ENCODE data around the gene C19orf47.

The C19orf47 gene

GRCh38 chr19:40321076-40321475 is 27.1 kb downstream of the C19orf47 start:
- no peak for DNase-seq (ENCODE audit: low spot score)
- TF ChIP-seq, protein P1, sequence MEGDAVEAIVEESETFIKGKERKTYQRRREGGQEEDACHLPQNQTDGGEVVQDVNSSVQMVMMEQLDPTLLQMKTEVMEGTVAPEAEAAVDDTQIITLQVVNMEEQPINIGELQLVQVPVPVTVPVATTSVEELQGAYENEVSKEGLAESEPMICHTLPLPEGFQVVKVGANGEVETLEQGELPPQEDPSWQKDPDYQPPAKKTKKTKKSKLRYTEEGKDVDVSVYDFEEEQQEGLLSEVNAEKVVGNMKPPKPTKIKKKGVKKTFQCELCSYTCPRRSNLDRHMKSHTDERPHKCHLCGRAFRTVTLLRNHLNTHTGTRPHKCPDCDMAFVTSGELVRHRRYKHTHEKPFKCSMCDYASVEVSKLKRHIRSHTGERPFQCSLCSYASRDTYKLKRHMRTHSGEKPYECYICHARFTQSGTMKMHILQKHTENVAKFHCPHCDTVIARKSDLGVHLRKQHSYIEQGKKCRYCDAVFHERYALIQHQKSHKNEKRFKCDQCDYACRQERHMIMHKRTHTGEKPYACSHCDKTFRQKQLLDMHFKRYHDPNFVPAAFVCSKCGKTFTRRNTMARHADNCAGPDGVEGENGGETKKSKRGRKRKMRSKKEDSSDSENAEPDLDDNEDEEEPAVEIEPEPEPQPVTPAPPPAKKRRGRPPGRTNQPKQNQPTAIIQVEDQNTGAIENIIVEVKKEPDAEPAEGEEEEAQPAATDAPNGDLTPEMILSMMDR (IDR thresholded peaks at IDR 0.05; ENCODE audit: extremely low read depth, missing control alignments) = no peak

DNA sequence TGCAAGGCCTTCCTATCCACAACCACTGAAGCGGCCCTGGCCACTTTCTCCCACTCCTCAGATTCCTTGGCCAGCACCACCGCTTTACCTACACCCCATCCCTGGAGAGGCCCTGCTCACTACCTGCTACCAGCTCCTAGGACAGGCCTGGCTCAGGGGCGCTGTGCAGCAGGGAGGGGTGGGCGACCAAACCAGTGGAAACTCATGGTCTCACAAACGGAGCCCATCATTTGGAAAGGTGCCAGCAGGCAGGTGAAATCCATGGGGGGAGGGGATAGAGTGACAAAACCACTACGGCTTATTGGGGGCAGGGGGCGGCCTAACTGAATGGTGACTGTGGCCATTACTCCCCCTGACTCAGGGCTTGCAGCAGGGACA is 27.6 kb downstream of the C19orf47 start:
- TF ChIP-seq, protein P1 (IDR thresholded peaks at IDR 0.05; ENCODE audit: extremely low read depth, missing control alignments) = no peak
- no peak for DNase-seq (ENCODE audit: low spot score)

GRCh38 chr19:40317338-40317737 is 30.9 kb downstream of the C19orf47 start:
- DNase-seq (ENCODE audit: low spot score) = no peak
- TF ChIP-seq, protein P1 (IDR thresholded peaks at IDR 0.05; ENCODE audit: extremely low read depth, missing control alignments) = no peak

- TF ChIP-seq, protein P1 (IDR thresholded peaks at IDR 0.05; ENCODE audit: extremely low read depth, missing control alignments) = no peak
- DNase-seq (ENCODE audit: low spot score) = no peak
Observed at GRCh38 chr19:40315812-40316470, 32.3 kb downstream of the C19orf47 start.

DNA sequence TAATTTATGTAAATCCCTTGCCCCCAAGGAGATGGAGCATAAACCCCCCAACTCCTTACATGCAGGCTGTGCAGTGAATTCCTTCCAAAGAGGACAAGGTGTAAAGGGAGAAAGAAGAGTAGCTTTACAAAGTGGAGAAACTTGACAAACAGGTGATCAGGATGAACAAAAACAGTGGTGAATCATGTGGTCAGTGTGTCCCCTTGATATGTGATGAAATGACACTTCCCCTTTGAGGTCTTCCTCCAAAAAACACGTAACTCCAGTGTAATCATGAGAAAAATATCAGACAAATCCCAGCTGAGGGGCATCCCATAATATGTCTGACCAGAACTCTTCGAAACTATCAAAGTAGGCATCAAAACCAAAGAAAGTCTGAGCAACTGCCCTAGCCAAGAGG is 33.5 kb downstream of the C19orf47 start:
- DNase-seq (ENCODE audit: low spot score) = no peak
- TF ChIP-seq, protein P1 (IDR thresholded peaks at IDR 0.05; ENCODE audit: extremely low read depth, missing control alignments) = no peak

DNA sequence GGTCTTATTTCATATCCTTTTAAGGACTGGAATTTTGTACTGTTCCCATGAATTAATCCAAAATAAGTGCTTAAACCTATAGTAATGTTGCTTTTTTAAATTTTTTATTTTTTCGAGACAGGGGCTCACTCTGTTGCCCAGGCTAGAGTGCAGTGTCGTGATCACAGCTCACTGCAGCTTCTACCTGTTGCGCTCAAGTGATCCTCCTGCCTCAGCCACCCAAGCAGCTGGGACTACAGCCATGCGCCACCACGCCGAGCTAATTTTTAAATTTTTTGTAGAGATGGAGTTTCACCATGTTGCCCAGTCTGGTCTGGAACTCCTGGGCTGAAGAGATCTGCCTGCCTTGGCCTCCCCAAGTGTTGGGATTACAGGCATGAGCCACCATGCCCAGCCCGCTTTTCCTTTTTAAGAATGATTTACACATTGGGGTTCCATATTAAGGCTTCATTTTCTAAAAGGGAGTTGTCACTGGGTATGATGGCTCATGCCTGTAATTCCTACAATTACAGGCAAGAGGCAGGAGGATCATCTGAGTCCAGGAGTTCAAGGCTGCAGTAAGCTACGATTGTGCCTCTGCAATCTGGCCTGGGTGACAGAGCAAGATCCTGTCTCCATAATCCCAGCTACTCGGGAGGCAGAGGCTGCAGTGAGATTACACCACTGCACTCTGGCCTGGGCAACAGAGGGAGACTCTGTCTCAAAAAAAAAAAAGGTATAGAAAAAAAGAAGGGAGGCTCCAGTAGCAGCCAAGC is 34.8 kb downstream of the C19orf47 start:
- DNase-seq (ENCODE audit: low spot score) = no peak
- TF ChIP-seq, protein P1 (IDR thresholded peaks at IDR 0.05; ENCODE audit: extremely low read depth, missing control alignments) = no peak

DNA sequence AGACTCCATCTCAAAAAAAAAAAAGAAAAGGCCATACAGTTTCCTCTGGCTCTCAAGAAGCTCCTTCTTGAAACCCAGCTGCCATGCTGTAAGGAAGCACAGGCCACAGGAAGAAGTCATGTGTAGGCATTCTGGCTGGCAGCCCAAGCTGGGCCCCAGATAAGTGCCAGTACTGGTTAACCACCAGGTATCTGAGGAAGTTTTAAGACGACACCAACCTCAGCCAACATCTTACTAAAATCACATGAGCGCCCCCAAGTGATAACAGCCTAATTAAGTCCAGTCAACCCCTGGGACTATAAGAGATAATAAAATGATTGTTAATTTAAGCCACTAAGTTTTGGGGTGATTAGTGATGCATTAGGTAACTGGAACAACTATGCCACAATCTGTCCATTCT is 35.7 kb downstream of the C19orf47 start:
- TF ChIP-seq, protein P1 (IDR thresholded peaks at IDR 0.05; ENCODE audit: extremely low read depth, missing control alignments) = no peak

More for the DNA sequence above, 35.7 kb downstream of the C19orf47 start:
- DNase-seq (ENCODE audit: low spot score) = no peak

All from GM20000 (cell line).